Suppressor macrophage (primary cell): ENCODE measurements around the gene KRTAP5-3.

Experiments
- DNase-seq, 4 experiments: peaks; one replicate each; pipeline ENCODE4 v3.0.0-alpha.2; 2020 to 2022

Gene KRTAP5-3

DNA sequence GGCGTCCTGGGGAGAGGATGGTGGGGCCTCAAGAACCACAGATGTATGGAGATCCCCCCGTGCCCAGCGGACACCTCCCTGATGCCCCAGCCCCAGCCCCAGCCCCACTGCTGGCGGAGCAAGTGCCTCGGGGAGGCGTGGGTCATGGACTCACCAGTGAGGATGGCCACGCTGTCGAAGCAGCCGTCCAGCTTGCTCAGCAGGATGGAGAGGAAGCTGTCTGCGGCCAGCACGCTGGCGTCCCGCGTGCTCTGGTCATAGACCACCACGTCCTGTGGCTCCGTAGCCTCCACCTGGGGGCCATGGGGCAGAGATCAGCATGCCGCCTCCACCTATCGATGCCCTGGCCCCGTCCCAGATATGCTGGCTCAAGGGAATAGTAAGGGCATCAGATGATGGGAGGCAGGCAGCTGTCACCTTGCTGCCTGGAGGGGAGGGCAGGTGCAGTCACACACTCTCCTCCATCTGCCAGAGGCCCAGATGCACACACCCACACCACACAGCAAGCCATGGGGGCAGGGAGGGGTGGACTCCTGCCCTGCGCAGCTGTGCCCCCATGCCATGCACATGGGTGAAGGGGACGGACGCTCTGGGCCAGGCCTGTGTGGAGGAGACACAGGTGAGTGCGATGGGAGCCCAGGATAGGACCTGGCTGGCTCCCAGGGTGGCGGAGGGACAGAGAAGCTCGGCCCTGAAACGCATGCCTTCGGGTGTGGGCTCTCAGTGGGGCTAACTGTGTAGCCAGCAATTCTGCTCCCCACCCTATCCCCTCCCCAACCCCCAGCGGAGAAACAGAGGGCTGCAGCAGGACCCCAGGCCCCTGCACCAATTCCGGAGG, 44.3 kb downstream of the KRTAP5-3 start:
- no peak for DNase-seq

DNA sequence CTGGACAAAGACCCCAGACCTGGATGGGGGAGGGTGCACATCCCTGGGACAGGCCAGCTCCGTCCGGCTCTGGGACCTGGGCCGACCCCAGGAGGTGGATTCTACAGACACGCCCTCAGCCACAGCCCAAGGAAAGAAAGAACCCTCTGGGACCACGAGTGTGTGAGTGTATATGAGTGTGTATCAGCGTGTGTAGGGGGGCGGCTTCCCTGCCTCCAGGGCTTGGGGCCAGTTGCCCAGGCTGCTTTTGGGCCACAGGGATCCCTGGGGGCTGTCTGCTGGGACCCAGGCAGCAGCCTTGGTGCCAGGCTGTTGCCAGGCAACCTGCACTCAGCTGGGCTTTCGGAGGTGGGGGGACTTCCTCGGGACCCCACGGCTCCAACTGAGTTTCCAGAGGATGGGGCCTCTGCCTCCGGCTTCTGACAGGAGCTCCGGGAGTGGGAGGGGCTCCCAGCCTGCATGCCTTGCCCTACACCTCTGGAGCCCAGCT, 45.1 kb downstream of the KRTAP5-3 start:
- DNase-seq, result no peak

DNA sequence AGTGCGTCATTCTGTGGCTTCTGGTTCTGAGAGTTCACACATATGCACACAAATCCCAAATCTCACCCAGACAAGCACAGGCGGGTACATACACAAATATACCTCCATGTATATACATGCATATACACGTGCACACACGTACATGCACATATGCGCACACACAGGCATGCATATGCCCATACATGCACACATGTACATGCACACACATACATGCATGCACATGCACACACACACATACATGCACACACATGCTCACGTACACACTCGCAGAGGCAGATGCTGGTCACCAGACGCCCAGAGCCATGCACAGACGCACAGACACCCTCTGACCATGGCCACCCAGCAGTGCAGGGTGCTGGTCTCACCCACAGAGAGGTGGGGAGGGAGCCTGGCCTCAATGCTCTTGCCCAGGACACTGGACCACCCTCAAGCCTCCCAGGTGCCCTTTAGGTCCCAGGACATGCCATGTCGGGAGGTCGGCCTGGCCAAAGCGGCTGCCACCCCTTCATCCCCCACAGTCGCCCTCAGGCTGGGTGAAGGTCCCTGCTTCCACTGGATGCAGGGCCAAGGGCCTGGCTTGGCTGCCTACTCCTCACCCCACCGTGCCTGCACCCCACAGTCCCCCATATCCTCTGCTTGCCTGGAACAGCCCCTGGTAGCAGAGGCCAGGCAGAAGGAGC, 45.7 kb downstream of the KRTAP5-3 start:
- DNase-seq, result no peak

DNA sequence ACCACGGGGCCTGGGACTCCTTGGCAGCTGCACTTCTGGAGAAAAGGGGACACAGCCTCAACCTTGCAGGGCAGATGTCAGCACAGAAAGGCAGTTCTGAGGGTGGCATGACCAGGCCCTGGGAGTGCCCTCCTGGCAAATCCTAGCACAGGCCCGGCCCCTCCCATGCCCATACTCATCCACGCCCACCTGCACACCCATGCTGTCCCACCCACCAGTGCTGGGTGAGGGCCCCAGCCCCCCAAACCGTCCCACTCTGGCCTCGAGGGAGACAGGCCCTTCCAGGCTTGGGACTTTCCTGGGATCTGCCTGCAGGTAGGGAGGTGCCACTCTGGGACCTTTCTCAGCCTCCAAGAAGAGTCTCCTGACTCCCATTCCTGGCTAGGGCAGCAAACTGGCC, 46.3 kb downstream of the KRTAP5-3 start:
- DNase-seq, result no peak

DNA sequence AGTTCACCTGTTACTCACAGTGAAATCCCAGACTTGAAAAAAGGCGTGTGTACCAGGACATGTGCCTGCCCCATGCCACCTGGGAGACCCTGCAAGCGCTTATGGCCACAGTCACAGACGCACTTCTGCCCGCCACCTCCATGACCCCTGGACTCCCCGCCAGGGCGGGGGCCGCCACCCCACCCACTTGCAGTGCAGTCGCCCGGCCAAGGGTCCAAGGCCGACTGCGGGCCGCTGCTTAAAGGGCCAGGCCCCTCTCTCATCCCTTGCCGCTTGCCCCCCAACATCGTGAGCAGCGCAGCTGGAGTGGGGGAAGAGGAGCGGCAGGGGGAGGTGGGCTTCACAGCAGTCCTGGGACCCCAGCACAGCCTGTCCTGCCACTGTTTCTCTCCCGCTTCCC, 47.0 kb downstream of the KRTAP5-3 start:
- DNase-seq, result no peak

DNA sequence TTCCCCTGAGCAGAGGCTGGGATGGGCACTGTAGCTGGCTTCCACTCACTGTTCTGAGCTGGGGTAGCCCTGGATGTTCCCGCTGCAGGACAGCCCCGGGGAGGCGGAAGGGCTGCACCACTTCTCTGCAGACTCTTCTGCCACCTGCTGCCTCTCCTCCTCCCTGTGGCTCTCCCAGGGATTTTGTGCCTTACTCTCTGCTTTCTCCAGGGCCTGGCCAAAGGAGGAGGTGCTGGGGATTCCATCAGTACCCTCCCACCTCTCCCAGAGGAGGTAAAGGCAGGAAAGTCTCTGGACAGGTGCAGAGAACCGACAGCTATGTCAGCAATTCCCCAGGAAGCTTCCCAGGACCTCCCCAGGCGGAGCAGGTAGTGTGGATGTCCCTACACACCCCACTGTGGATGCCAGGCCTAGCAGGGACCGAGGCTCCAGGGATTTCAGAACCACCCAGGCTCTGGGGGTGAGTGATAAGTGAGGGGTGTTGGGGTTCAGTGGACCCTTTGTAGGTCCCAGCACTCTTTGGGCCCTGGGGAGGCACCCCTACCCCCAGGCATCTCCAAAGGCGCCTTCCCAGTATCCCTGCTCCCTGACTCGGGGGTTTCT, 47.5 kb downstream of the KRTAP5-3 start:
- no peak for DNase-seq

DNA sequence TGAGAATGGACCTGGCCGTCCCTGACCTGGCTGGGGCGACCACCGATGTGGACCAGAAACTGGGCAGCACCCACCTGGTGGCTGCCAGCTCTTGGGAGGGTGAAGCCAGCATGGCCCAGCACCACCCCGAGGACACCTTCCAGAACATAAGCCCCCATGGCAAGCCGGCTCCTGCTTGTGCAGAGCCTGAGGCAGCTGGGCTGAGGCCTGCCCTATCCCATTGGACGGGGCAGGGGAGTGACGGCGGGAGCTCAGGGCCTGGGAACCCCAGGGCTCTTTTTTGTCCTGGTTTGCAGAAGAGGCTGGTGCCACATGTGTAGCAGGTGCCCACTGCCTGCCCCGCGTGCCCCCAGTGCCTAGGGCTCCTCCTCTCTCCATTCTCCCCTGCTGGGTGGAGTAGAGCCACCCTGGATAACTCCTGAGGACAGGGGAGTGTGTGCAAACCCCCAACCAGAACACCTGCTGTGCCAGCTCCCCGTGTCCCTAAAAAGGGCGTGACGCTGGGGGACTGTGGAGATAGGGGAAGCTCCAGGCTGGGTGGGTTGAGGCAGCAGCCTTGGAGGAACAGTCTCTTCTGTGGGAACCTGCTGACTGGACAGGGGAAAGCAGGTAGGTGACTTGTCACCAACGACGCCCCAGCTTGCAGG, 48.1 kb downstream of the KRTAP5-3 start:
- no peak for DNase-seq

DNA sequence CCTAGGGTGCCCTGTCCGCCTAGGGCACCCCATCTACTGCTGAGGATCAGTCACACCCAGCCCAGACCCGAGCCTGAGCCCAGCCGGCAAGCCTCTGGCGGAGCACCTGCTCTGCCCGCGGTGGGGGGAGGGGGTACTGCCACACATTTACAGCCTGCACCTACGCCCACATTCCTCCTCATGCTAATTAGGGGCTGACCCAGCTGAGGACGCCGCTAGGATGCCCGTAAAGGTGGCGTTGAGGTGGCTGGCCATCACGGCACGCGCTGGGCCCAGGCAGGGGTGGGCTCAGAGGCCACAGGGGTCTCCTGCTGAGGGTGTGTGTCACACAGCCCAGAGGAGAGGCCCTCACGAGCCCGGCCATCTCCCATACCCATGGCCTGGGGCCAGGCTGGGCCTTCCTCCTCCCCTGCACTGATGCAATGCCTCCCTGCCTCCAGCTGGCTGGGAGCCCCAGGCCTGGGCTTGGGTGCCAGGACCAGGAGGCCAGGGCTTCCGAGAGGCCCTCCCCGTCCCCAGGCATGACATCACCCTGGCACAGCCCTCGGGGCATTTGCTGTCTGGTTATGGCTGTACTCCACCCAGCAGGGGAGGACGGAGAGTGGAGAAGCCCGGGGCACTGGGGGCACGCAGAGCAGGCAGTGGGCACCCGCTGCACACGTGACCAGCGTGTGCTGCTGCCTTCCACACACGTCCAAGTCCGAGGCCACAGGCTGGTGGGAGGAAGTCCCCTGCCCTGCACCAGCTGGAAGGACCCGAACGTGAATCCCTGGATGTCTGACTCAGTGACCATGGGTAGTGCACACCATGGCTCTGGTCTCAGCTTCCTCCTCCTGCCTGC, 48.9 kb downstream of the KRTAP5-3 start:
- DNase-seq, result peak in 2 of 4 experiments; percentile 12 to 30

DNA sequence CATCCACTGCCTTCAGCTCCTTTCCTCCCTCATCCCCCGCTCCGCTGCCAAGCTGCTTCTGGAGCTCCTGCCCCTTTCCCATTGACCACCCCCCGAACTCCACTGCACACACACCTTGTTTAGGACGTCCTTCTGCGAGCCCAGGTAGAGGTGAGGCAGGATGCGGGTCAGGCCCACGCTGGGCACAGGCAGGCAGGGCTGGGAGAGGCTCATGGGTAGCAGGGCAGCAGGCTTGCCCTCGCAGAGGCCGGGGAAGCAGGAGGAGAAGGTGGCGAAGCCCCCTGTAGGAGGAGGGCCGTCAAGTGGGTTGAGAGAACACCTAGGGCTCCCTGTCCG, 49.5 kb downstream of the KRTAP5-3 start:
- no peak for DNase-seq

DNA sequence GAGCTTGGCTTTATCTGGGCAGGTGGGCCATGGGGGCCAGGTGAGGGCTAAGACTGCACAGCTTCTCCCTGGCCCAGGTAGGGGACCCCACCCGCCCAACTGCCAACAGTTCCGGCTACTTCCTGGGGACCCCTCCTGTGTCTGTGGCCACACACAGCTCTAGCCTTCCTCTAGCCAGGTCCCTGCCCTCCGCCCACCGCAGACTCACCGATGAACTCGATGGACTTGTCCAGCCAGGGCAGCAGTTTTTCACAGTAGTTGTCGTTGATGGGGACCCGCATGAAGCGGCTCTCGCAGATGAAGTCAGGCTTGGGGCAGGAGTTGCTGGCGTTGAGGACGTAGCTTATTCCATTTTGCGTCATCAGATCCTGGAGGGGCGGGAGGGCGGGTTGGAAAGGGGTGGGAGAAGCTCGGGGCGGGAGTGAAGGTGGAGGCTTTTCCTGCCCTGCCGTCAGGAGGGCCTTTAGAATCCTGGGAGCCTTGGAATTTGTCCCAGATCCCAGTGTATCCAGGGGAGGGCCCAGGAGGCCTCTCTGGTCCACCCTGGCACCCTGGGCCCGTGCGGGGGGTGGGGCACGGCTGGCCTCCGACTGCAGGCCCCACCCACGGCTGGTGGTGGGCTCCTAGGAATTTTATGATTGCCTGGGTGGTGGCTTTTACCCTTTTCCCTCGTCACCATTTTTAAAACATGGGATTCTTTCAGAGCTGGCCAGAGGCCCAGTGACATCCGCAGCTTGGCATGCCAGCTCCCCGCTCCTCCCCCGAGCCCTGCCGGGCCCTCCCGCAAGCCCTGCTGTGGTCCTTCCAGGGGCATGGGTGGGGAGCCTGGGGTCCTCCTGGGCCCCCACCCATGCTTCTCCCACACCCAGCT, 50.1 kb downstream of the KRTAP5-3 start:
- no peak for DNase-seq
